Measurements from ENCODE around the gene AMH.

- TF ChIP-seq POLR2A (IDR thresholded peaks at IDR 0.05; ENCODE audit: low read depth) (no peak), POLR2AphosphoS5 (IDR thresholded peaks at IDR 0.05) (no peak)
- TF ChIP-seq, protein P1, sequence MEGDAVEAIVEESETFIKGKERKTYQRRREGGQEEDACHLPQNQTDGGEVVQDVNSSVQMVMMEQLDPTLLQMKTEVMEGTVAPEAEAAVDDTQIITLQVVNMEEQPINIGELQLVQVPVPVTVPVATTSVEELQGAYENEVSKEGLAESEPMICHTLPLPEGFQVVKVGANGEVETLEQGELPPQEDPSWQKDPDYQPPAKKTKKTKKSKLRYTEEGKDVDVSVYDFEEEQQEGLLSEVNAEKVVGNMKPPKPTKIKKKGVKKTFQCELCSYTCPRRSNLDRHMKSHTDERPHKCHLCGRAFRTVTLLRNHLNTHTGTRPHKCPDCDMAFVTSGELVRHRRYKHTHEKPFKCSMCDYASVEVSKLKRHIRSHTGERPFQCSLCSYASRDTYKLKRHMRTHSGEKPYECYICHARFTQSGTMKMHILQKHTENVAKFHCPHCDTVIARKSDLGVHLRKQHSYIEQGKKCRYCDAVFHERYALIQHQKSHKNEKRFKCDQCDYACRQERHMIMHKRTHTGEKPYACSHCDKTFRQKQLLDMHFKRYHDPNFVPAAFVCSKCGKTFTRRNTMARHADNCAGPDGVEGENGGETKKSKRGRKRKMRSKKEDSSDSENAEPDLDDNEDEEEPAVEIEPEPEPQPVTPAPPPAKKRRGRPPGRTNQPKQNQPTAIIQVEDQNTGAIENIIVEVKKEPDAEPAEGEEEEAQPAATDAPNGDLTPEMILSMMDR (IDR thresholded peaks at IDR 0.05), result no peak
Measured at GRCh38 chr19:2291185-2291751, 42.1 kb downstream of the AMH start.
